ENCODE measurements around the gene SPATA17.

The SPATA17 gene

GRCh38 chr1:217602380-217602779 lies 28.8 kb upstream of the SPATA17 start:
- no peak for DNase-seq (ENCODE audit: low read depth)
- H3K4me3 ChIP-seq (ENCODE audit: low read depth, low read length): no peak overlapping the region
- in situ Hi-C loops (cut with HindIII; ENCODE audit: low sequenced_read_pairs): no loop called here
- TF ChIP-seq CTCF (IDR thresholded peaks at IDR 0.05; ENCODE audit: low read depth, low read length, missing control alignments): no peak

GRCh38 chr1:217605390-217605789 lies 25.8 kb upstream of the SPATA17 start:
- DNase-seq (ENCODE audit: low read depth): no peak
- no peak overlapping the region for H3K4me3 ChIP-seq (ENCODE audit: low read depth, low read length)
- in situ Hi-C loops (cut with HindIII; ENCODE audit: low sequenced_read_pairs): no loop called here
- TF ChIP-seq CTCF (IDR thresholded peaks at IDR 0.05; ENCODE audit: low read depth, low read length, missing control alignments): no peak

GRCh38 chr1:217614200-217614712 lies 16.9 kb upstream of the SPATA17 start:
- H3K4me3 ChIP-seq (ENCODE audit: low read depth, low read length): no peak overlapping the region
- no peak for TF ChIP-seq CTCF (IDR thresholded peaks at IDR 0.05; ENCODE audit: low read depth, low read length, missing control alignments)
- in situ Hi-C loops (cut with HindIII; ENCODE audit: low sequenced_read_pairs): no loop called here
- DNase-seq (ENCODE audit: low read depth): no peak

GRCh38 chr1:217617126-217617525 lies 14.0 kb upstream of the SPATA17 start:
- in situ Hi-C loops (cut with HindIII; ENCODE audit: low sequenced_read_pairs): no loop called here
- DNase-seq (ENCODE audit: low read depth): no peak
- H3K4me3 ChIP-seq (ENCODE audit: low read depth, low read length): no peak overlapping the region
- no peak for TF ChIP-seq CTCF (IDR thresholded peaks at IDR 0.05; ENCODE audit: low read depth, low read length, missing control alignments)

GRCh38 chr1:217620814-217621213 lies 10.3 kb upstream of the SPATA17 start:
- DNase-seq (ENCODE audit: low read depth): no peak
- TF ChIP-seq CTCF (IDR thresholded peaks at IDR 0.05; ENCODE audit: low read depth, low read length, missing control alignments): no peak
- H3K4me3 ChIP-seq (ENCODE audit: low read depth, low read length): no peak overlapping the region
- in situ Hi-C loops (cut with HindIII; ENCODE audit: low sequenced_read_pairs): no loop called here

- DNase-seq (ENCODE audit: low read depth): no peak
- in situ Hi-C loops (cut with HindIII; ENCODE audit: low sequenced_read_pairs): no loop called here
- no peak overlapping the region for H3K4me3 ChIP-seq (ENCODE audit: low read depth, low read length)
- TF ChIP-seq CTCF (IDR thresholded peaks at IDR 0.05; ENCODE audit: low read depth, low read length, missing control alignments): no peak
Measured at GRCh38 chr1:217622042-217622441, 9.1 kb upstream of the SPATA17 start.

GRCh38 chr1:217626321-217626720 lies 4.8 kb upstream of the SPATA17 start:
- no peak for DNase-seq (ENCODE audit: low read depth)
- in situ Hi-C loops (cut with HindIII; ENCODE audit: low sequenced_read_pairs): no loop called here

More at GRCh38 chr1:217626321-217626720, 4.8 kb upstream of the SPATA17 start:
- H3K4me3 ChIP-seq (ENCODE audit: low read depth, low read length): no peak overlapping the region
- no peak for TF ChIP-seq CTCF (IDR thresholded peaks at IDR 0.05; ENCODE audit: low read depth, low read length, missing control alignments)

All from astrocyte of the cerebellum (primary cell).